AG08395 (cell line): Measurements from ENCODE around the gene TRIM7.

Experiments
- DNase-seq: peaks from one replicate; pipeline ENCODE4 v3.0.0; 2012; ENCODE audit warnings: mixed read lengths, low spot score

The TRIM7 gene

GRCh38 chr5:181204826-181205760 is at the start of gene TRIM7:
TRIM7 (minus strand) TSS chr5:181205196; CDS start chr5:181205110, 86 bp downstream.
- DNase-seq = peak; percentile 37

- no peak for DNase-seq
Observed at GRCh38 chr5:181248277-181248676, 43.3 kb upstream of the TRIM7 start.

GRCh38 chr5:181246276-181247049 is 41.5 kb upstream of the TRIM7 start:
- DNase-seq = peak; percentile 94

- no peak for DNase-seq
Observed at GRCh38 chr5:181245427-181246275, 40.7 kb upstream of the TRIM7 start.

GRCh38 chr5:181243564-181244343 is 38.8 kb upstream of the TRIM7 start, which contains the start of gene RACK1:
RACK1 (minus strand) TSS chr5:181243906; CDS start chr5:181243800, 106 bp downstream.
- DNase-seq = peak; percentile 84

GRCh38 chr5:181243018-181243563 is 38.1 kb upstream of the TRIM7 start:
- DNase-seq = no peak

- no peak for DNase-seq
Observed at GRCh38 chr5:181242031-181242451, 37.0 kb upstream of the TRIM7 start.

- peak; percentile 75 for DNase-seq
Observed at GRCh38 chr5:181241393-181241975, 36.5 kb upstream of the TRIM7 start.

GRCh38 chr5:181239062-181239663 is 34.2 kb upstream of the TRIM7 start:
- no peak for DNase-seq

- DNase-seq = no peak
Observed at GRCh38 chr5:181237729-181238385, 32.9 kb upstream of the TRIM7 start.

GRCh38 chr5:181236954-181237641 is 32.1 kb upstream of the TRIM7 start:
- DNase-seq = no peak

- no peak for DNase-seq
Observed at GRCh38 chr5:181236471-181236870, 31.5 kb upstream of the TRIM7 start.

GRCh38 chr5:181235689-181236366 is 30.8 kb upstream of the TRIM7 start:
- DNase-seq = no peak

GRCh38 chr5:181235323-181235688 is 30.3 kb upstream of the TRIM7 start:
- no peak for DNase-seq

- no peak for DNase-seq
Observed at GRCh38 chr5:181234455-181235306, 29.7 kb upstream of the TRIM7 start.

- DNase-seq = no peak
Observed at GRCh38 chr5:181233801-181234454, 28.9 kb upstream of the TRIM7 start.
